GM18858 (cell line): Measurements from ENCODE around the gene TMEM39B.
"Not testable (repeated sequence)": the region's sequence is repeated elsewhere in the genome, so short reads cannot be mapped to it uniquely, and the experiment has no call there.

Experiments used
- ATAC-seq: cut with Tn5 transposase; IDR thresholded peaks from one replicate; pipeline ENCODE4 v1.9.1; 2021; ENCODE audit not compliant: unreplicated experiment

The TMEM39B gene

GRCh38 chr1:32111789-32112188 is 39.0 kb downstream of the TMEM39B start:
- no peak for ATAC-seq

- ATAC-seq = no peak
Measured at GRCh38 chr1:32112806-32113375, 40.2 kb downstream of the TMEM39B start.

GRCh38 chr1:32113436-32113835 is 40.7 kb downstream of the TMEM39B start:
- not testable (repeated sequence) for ATAC-seq

- no peak for ATAC-seq
Measured at GRCh38 chr1:32114420-32114819, 41.7 kb downstream of the TMEM39B start.

- ATAC-seq = no peak
Measured at GRCh38 chr1:32115496-32115895, 42.8 kb downstream of the TMEM39B start.

- ATAC-seq = no peak
Measured at GRCh38 chr1:32116531-32116930, 43.8 kb downstream of the TMEM39B start.

- no peak for ATAC-seq
Measured at GRCh38 chr1:32122151-32122550, 49.4 kb downstream of the TMEM39B start.

- not testable (repeated sequence) for ATAC-seq
Measured at GRCh38 chr1:32123361-32123760, 50.6 kb downstream of the TMEM39B start.

GRCh38 chr1:32125313-32125712 is 52.6 kb downstream of the TMEM39B start:
- ATAC-seq = no peak

GRCh38 chr1:32126770-32127169 is 54.0 kb downstream of the TMEM39B start:
- ATAC-seq = no peak

GRCh38 chr1:32127409-32128198 is 54.9 kb downstream of the TMEM39B start:
- ATAC-seq = no peak

GRCh38 chr1:32128479-32128878 is 55.7 kb downstream of the TMEM39B start:
- ATAC-seq = no peak

GRCh38 chr1:32128964-32129363 is 56.2 kb downstream of the TMEM39B start:
- ATAC-seq = no peak

GRCh38 chr1:32133950-32134280 is 61.2 kb downstream of the TMEM39B start:
- ATAC-seq = not testable (repeated sequence)

- no peak for ATAC-seq
Measured at GRCh38 chr1:32137111-32137510, 64.4 kb downstream of the TMEM39B start.

GRCh38 chr1:32138965-32139364 is 66.2 kb downstream of the TMEM39B start:
- ATAC-seq = no peak

- no peak for ATAC-seq
Measured at GRCh38 chr1:32142446-32143301, 69.9 kb downstream of the TMEM39B start.

- not testable (repeated sequence) for ATAC-seq
Measured at GRCh38 chr1:32143302-32143695, 70.6 kb downstream of the TMEM39B start.

- no peak for ATAC-seq
Measured at GRCh38 chr1:32144033-32144432, 71.3 kb downstream of the TMEM39B start.

- ATAC-seq = not testable (repeated sequence)
Measured at GRCh38 chr1:32147799-32148198, 75.1 kb downstream of the TMEM39B start.

- no peak for ATAC-seq
Measured at GRCh38 chr1:32150847-32151246, 78.1 kb downstream of the TMEM39B start.

- no peak for ATAC-seq
Measured at GRCh38 chr1:32151319-32151787, 78.6 kb downstream of the TMEM39B start.
